HCT116 (cell line): ENCODE data around the gene GPHN.

Experiments used
- CEBPB ChIP-seq: IDR thresholded peaks from 2 replicates; pipeline ENCODE4 v1.6.1; 2012; ENCODE audit warnings: low read depth
- CTCF ChIP-seq, 3 experiments: fragments of 200-600 bp in 1 of 3; sonication (generic) in 1 of 3; IDR thresholded peaks in 2 of 3; conservative IDR thresholded peaks in 1 of 3; 2 replicates each; pipeline ENCODE4 v1.5.1; 2012 to 2017; ENCODE audit warnings: low read depth in 2 of 3, low read length in 2 of 3, antibody characterized with exemption in 1 of 3, borderline replicate concordance in 1 of 3, control low read depth in 1 of 3, mild to moderate bottlenecking in 1 of 3, mixed read lengths in 1 of 3, mixed run types in 1 of 3, moderate library complexity in 1 of 3; ENCODE audit not compliant: insufficient read depth in 1 of 3
- EZH2phosphoT487 ChIP-seq: fragments of 200-600 bp; IDR thresholded peaks from 2 replicates; pipeline ENCODE4 v1.6.1; 2018; ENCODE audit warnings: antibody characterized with exemption, borderline replicate concordance
- FOSL1 ChIP-seq: IDR thresholded peaks from 2 replicates; pipeline ENCODE4 v1.6.1; 2012; ENCODE audit warnings: low read depth
- MAX ChIP-seq: IDR thresholded peaks from 2 replicates; pipeline ENCODE4 v1.6.1; 2012
- POLR2A ChIP-seq: IDR thresholded peaks from 2 replicates; pipeline ENCODE4 v1.7.0; 2011; ENCODE audit warnings: borderline replicate concordance; ENCODE audit not compliant: insufficient read depth, insufficient read length; ENCODE audit errors: extremely low read depth
- POLR2AphosphoS5 ChIP-seq: IDR thresholded peaks from 2 replicates; pipeline ENCODE4 v1.6.1; 2011; ENCODE audit warnings: mild to moderate bottlenecking, low read depth, low read length, moderate library complexity
- SIN3A ChIP-seq: IDR thresholded peaks from 2 replicates; pipeline ENCODE4 v1.6.1; 2012; ENCODE audit warnings: low read depth
- SP1 ChIP-seq: IDR thresholded peaks from 2 replicates; pipeline ENCODE4 v1.6.1; 2012; ENCODE audit warnings: low read depth
- TCF7L2 ChIP-seq: IDR thresholded peaks from 2 replicates; pipeline ENCODE4 v1.7.0; 2011; ENCODE audit warnings: borderline replicate concordance, inconsistent platforms; ENCODE audit not compliant: insufficient read depth, insufficient read length; ENCODE audit errors: extremely low read depth
- ZBTB33 ChIP-seq: IDR thresholded peaks from 2 replicates; pipeline ENCODE4 v1.6.1; 2011; ENCODE audit warnings: mild to moderate bottlenecking, low read length, moderate library complexity; ENCODE audit not compliant: insufficient replicate concordance; ENCODE audit errors: extremely low read depth

- no peak for TF ChIP-seq TCF7L2
- TF ChIP-seq ZBTB33 = no peak
- TF ChIP-seq CTCF (IDR thresholded peaks at IDR 0.05 in 2 of 3, conservative IDR thresholded peaks at IDR 0.05 in 1 of 3; ENCODE audit: borderline replicate concordance in 1 of 3, insufficient read depth in 1 of 3, low read depth in 2 of 3, low read length in 2 of 3) = no peak
- TF ChIP-seq POLR2AphosphoS5 = no peak
- TF ChIP-seq POLR2A = no peak
- TF ChIP-seq CEBPB = no peak
- TF ChIP-seq EZH2phosphoT487 = no peak
- TF ChIP-seq MAX = no peak
- TF ChIP-seq FOSL1 = no peak
- TF ChIP-seq SIN3A = no peak
- no peak for TF ChIP-seq SP1
Observed at GRCh38 chr14:67140556-67140955, 632.6 kb downstream of the GPHN start.
